HG03108 (cell line): ENCODE data around the gene MMEL1.

Source experiments
- ATAC-seq: cut with Tn5 transposase; IDR thresholded peaks from one replicate; pipeline ENCODE4 v1.9.1; 2021; ENCODE audit warnings: moderate library complexity; ENCODE audit not compliant: unreplicated experiment

The MMEL1 gene

GRCh38 chr1:2593251-2593878 lies 39.5 kb downstream of the MMEL1 start:
- ATAC-seq, result no peak

GRCh38 chr1:2592672-2593071 lies 40.1 kb downstream of the MMEL1 start:
- no peak for ATAC-seq

- no peak for ATAC-seq
These were observed 41.1 kb downstream of the MMEL1 start for GRCh38 chr1:2591581-2592261.

GRCh38 chr1:2591233-2591580 lies 41.6 kb downstream of the MMEL1 start:
- no peak for ATAC-seq

GRCh38 chr1:2590233-2591141 lies 42.3 kb downstream of the MMEL1 start:
- no peak for ATAC-seq

GRCh38 chr1:2589431-2590232 lies 43.2 kb downstream of the MMEL1 start:
- ATAC-seq, result no peak

- ATAC-seq, result no peak
These were observed 44.0 kb downstream of the MMEL1 start for GRCh38 chr1:2588661-2589430.

- ATAC-seq, result no peak
These were observed 44.8 kb downstream of the MMEL1 start for GRCh38 chr1:2587860-2588571.

- no peak for ATAC-seq
These were observed 45.6 kb downstream of the MMEL1 start for GRCh38 chr1:2587071-2587859.

- peak; percentile 56 for ATAC-seq
These were observed 46.4 kb downstream of the MMEL1 start, which contains the start of gene PRXL2B for GRCh38 chr1:2586154-2587070. PRXL2B (plus strand) TSS chr1:2586777; CDS start chr1:2586886, 109 bp downstream.

GRCh38 chr1:2585318-2586092 lies 47.3 kb downstream of the MMEL1 start:
- peak; percentile 36 for ATAC-seq

- no peak for ATAC-seq
These were observed 48.0 kb downstream of the MMEL1 start for GRCh38 chr1:2584686-2585317.

- no peak for ATAC-seq
These were observed 48.9 kb downstream of the MMEL1 start for GRCh38 chr1:2583871-2584351.

- ATAC-seq, result no peak
These were observed 49.5 kb downstream of the MMEL1 start for GRCh38 chr1:2583331-2583791.

GRCh38 chr1:2582391-2582790 lies 50.4 kb downstream of the MMEL1 start:
- no peak for ATAC-seq

GRCh38 chr1:2580691-2581090 lies 52.1 kb downstream of the MMEL1 start:
- ATAC-seq, result no peak
